ENCODE data around the gene MRPS18B.
"Not testable (repeated sequence)": the region's sequence is repeated elsewhere in the genome, so short reads cannot be mapped to it uniquely, and the experiment has no call there.

The MRPS18B gene

DNA sequence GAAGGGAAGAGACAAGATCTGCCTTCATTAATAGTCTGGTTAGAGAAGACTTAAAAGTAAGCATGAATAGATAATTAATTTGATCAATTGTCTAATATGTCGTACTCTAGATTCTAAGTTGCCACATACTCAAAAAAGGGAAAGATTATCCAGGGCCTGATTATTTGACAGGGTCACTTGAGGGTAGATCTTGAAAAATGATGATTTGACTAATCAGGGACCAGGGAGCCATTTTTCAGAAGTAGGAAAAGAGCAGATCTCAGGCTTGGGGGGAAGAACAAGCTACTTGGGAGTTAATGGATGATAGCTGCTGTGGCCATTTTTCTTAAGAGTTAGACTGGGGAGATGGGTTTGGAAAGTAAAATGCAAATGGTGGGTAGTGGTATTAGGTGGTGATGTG, 25.4 kb upstream of the MRPS18B start:
- ChIA-PET POLR2A (interaction anchor here (1.4 kb wide), 1 partner anchor 15 kb away, joined by 4 read pairs; no protein-coding TSS in a partner anchor), CTCF (interaction anchor here (0.6 to 1.7 kb wide), 7 partner anchors 9 to 110 kb away, joined by 3 to 7 read pairs (median 4); no protein-coding TSS in a partner anchor)
- no peaks in the 10 kb centered on the region for H3K9me3 ChIP-seq (ENCODE audit: control extremely low read depth in 1 of 5, control insufficient read depth in 4 of 5, insufficient read depth in 2 of 5, low read depth in 1 of 5, low read length in 4 of 5)
- no CpG with 5 or more reads among the region's 1 CpG for WGBS (ENCODE audit: insufficient coverage)
- no peak for DNase-seq
- no peaks in the 10 kb centered on the region for H3K27me3 ChIP-seq (replicated peaks in 2 of 5; ENCODE audit: control insufficient read depth in 4 of 5, insufficient read depth in 5 of 5, low read length in 4 of 5)
- no peak overlapping the region for H3K4me3 ChIP-seq (ENCODE audit: control insufficient read depth in 1 of 7, extremely low read depth in 1 of 7, insufficient read depth in 4 of 7, low read depth in 2 of 7, low read length in 6 of 7)
- H3K36me3 ChIP-seq (ENCODE audit: control insufficient read depth in 4 of 4, insufficient read depth in 4 of 4, low read length in 3 of 4), result peaks cover 16 to 58% (median 47%) of the 10 kb centered on the region in 4 experiments
- H3K27ac ChIP-seq (ENCODE audit: insufficient read depth in 1 of 2, low read depth in 1 of 2, low read length in 2 of 2, poor library complexity in 1 of 2, severe bottlenecking in 2 of 2), result no peak overlapping the region
- no peaks in the 10 kb centered on the region for H3K4me1 ChIP-seq (ENCODE audit: control extremely low read depth in 1 of 4, control insufficient read depth in 4 of 4, insufficient read depth in 4 of 4, low read length in 3 of 4)

DNA sequence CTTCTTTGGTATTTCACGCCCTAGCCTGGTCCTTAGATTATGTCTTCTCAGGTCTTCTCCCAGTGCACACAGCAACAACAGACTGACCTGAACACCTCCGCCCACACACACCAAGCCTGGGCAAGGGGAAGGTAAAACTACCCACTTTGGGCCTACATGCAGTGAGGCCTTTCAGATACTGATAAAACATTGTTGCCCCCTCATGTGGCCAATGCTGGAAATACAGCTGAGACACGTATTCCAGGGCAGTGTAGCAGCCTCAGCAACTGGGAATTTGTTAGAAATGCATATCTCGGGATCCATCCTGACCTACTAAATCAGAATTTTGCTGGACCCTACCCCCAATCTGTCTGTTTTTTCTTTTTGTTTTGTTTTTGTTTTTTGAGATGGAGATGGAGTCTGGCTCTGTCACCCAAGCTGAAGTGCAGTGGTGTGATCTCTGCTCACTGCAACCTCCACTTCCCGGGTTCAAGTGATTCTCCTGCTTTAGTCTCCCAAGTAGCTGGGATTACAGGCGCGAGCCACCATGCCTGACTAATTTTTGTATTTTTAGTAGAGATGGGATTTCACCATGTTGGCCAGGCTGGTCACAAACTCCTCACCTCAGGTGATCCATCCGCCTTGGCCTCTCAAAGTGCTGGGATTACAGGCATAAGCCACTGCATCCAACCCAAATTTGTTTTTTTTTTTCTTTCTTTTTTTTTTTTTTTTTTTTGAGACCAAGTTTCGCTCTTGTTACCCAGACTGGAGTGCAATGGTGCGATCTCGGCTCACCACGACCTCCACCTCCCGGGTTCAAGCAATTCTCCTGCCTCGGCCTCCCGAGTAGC, 20.1 kb upstream of the MRPS18B start:
- DNase-seq, result peak; percentile 72 to 83 (median 76)

DNA sequence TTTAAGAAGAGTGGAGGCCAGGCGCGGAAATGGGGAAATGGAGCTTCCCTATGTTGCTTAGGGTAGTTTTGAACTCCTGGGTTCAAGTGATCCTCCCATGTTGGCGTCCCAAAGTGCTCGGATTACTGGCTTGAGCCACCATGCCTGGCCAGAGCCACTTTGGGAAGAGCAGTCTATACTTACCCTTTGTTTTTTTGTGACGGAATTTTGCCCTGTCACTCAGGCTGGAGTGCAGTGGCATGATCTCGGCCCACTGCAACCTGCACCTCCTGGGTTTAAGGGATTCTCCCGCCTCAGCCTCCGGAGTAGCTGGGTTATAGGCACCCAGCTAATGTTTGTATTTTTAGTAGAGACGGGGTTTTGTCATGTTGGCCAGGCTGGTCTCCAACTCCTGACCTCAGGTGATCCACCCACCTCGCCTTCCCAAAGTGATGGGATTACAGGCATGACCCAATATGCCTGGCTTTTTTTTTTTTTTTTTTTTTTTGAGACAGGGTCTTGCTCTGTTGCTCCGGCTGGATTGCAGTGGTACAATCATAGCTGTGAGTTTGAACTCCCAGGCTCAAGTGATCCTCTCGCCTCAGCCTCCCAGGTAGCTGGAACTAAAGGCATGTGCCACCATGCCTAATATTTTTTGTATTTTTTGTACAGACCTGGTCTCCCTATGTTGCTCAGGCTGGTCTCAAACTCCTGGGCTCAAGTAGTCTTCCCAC, 18.6 kb upstream of the MRPS18B start:
- no peak overlapping the region for H3K4me3 ChIP-seq (ENCODE audit: control insufficient read depth in 1 of 7, extremely low read depth in 1 of 7, insufficient read depth in 4 of 7, low read depth in 2 of 7, low read length in 6 of 7)
- no peak for DNase-seq
- peaks cover 0 to 7% (median under 1%) of the 10 kb centered on the region in 4 experiments for H3K4me1 ChIP-seq (ENCODE audit: control extremely low read depth in 1 of 4, control insufficient read depth in 4 of 4, insufficient read depth in 4 of 4, low read length in 3 of 4)
- no peaks in the 10 kb centered on the region for H3K9me3 ChIP-seq (ENCODE audit: control extremely low read depth in 1 of 5, control insufficient read depth in 4 of 5, insufficient read depth in 2 of 5, low read depth in 1 of 5, low read length in 4 of 5)
- H3K36me3 ChIP-seq (ENCODE audit: control insufficient read depth in 4 of 4, insufficient read depth in 4 of 4, low read length in 3 of 4), result peaks cover 12 to 52% (median 39%) of the 10 kb centered on the region in 4 experiments
- WGBS (ENCODE audit: insufficient coverage), result 84% methylated on average over 9 of the region's 12 CpGs
- POLR2A ChIA-PET, result interaction anchor here (1.1 to 2.7 kb wide), 5 partner anchors 14 to 56 kb away, joined by 3 to 21 read pairs (median 6); partner anchors contain the start of gene PPP1R10
- CTCF ChIA-PET, result interaction anchor here (0.7 to 6.6 kb wide), 12 partner anchors 8 to 116 kb away, joined by 3 to 99 read pairs (median 16); partner anchors contain the start of gene ABCF1
- no peaks in the 10 kb centered on the region for H3K27me3 ChIP-seq (replicated peaks in 2 of 5; ENCODE audit: control insufficient read depth in 4 of 5, insufficient read depth in 5 of 5, low read length in 4 of 5)
- H3K27ac ChIP-seq (ENCODE audit: insufficient read depth in 1 of 2, low read depth in 1 of 2, low read length in 2 of 2, poor library complexity in 1 of 2, severe bottlenecking in 2 of 2), result no peak overlapping the region

More for the DNA sequence above, 20.1 kb upstream of the MRPS18B start:
- POLR2A ChIA-PET, result interaction anchor here (0.6 to 2.7 kb wide), 8 partner anchors 16 to 115 kb away, joined by 3 to 21 read pairs (median 3); no protein-coding TSS in a partner anchor
- 71% methylated on average over 3 of the region's 15 CpGs for WGBS (ENCODE audit: insufficient coverage)
- H3K4me3 ChIP-seq (ENCODE audit: control insufficient read depth in 1 of 7, extremely low read depth in 1 of 7, insufficient read depth in 4 of 7, low read depth in 2 of 7, low read length in 6 of 7); H3K4me1 ChIP-seq (ENCODE audit: control extremely low read depth in 1 of 4, control insufficient read depth in 4 of 4, insufficient read depth in 4 of 4, low read length in 3 of 4); H3K9me3 ChIP-seq (ENCODE audit: control extremely low read depth in 1 of 5, control insufficient read depth in 4 of 5, insufficient read depth in 2 of 5, low read depth in 1 of 5, low read length in 4 of 5); H3K27ac ChIP-seq (ENCODE audit: insufficient read depth in 1 of 2, low read depth in 1 of 2, low read length in 2 of 2, poor library complexity in 1 of 2, severe bottlenecking in 2 of 2); H3K27me3 ChIP-seq (replicated peaks in 2 of 5; ENCODE audit: control insufficient read depth in 4 of 5, insufficient read depth in 5 of 5, low read length in 4 of 5): not testable (repeated sequence)
- CTCF ChIA-PET, result interaction anchor here (0.7 to 6.6 kb wide), 33 partner anchors 9 to 144 kb away, joined by 3 to 99 read pairs (median 5); partner anchors contain the start of gene ABCF1
- H3K36me3 ChIP-seq (ENCODE audit: control insufficient read depth in 4 of 4, insufficient read depth in 4 of 4, low read length in 3 of 4), result peaks cover 7 to 45% (median 30%) of the 10 kb centered on the region in 4 experiments

DNA sequence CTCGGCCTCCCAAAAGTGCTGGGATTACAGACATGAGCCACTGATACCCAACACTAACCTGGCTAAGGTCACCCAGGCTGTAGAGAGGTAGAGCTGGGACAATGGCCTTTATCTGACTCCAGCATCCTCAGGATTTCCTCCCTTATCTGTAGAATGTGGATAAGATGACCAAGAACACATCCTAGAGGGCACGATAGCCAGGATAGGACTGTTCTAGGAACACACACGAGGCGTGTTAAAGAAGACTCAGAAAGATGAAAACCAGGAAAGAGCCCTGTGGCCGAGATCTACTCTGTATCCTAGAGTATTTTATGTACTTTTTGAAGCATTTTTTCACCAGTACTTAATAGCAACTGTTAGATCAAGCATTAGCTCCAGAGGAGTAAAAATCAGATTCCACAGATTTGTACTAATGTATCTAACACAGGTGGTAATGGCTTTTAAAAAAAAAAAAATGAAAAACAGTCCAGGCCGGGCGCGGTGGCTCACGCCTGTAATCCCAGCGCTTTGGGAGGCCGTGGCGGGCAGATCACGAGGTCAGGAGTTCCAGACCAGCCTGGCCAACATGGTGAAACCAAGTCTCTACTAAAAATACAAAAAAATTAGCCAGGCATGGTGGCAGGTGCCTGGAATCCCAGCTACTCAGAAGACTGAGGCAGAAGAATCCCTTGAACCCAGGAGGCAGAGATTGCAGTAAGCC, 17.9 kb upstream of the MRPS18B start:
- Histone ChIP-seq H3K27me3 (replicated peaks in 2 of 5; ENCODE audit: control insufficient read depth in 4 of 5, insufficient read depth in 5 of 5, low read length in 4 of 5) (no peaks in the 10 kb centered on the region), H3K4me1 (ENCODE audit: control extremely low read depth in 1 of 4, control insufficient read depth in 4 of 4, insufficient read depth in 4 of 4, low read length in 3 of 4) (peaks cover 0 to 7% (median under 1%) of the 10 kb centered on the region in 4 experiments), H3K36me3 (ENCODE audit: control insufficient read depth in 4 of 4, insufficient read depth in 4 of 4, low read length in 3 of 4) (peaks cover 17 to 52% (median 41%) of the 10 kb centered on the region in 4 experiments), H3K27ac (ENCODE audit: insufficient read depth in 1 of 2, low read depth in 1 of 2, low read length in 2 of 2, poor library complexity in 1 of 2, severe bottlenecking in 2 of 2) (no peak overlapping the region), H3K4me3 (ENCODE audit: control insufficient read depth in 1 of 7, extremely low read depth in 1 of 7, insufficient read depth in 4 of 7, low read depth in 2 of 7, low read length in 6 of 7) (no peak overlapping the region), H3K9me3 (ENCODE audit: control extremely low read depth in 1 of 5, control insufficient read depth in 4 of 5, insufficient read depth in 2 of 5, low read depth in 1 of 5, low read length in 4 of 5) (no peaks in the 10 kb centered on the region)
- no peak for DNase-seq
- CTCF ChIA-PET, result interaction anchor here (1.1 to 6.6 kb wide), 13 partner anchors 9 to 146 kb away, joined by 3 to 99 read pairs (median 9); partner anchors contain the start of gene ABCF1
- POLR2A ChIA-PET, result interaction anchor here (1.1 to 2.7 kb wide), 3 partner anchors 14 to 51 kb away, joined by 3 to 21 read pairs (median 10); no protein-coding TSS in a partner anchor
- WGBS (ENCODE audit: insufficient coverage), result 100% methylated on average over 1 of the region's 13 CpGs

DNA sequence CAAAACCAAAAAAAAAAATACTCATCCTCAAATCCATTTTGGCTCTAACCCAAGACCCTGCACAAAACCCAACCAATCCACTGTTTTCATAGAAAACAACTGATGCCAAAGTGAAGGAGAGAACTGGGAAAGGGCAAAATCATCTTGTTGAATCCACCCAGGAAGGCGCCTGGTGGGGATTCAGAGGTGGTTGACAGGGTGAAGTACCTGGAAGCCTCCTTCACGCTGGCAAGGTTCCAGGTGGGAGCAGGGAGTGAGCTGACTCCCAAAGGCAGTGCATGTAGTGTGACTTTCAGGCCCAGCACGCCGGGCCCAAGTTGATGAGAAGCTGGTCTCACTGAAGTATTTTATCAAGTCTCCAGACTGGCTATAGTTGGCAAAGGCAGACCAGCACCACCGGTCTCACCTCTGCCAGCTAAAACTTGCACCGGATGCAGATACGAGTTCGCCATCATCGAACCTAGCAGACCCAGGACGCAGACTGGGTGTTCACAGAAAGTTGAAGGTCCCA, 17.1 kb upstream of the MRPS18B start:
- Histone ChIP-seq H3K9me3 (ENCODE audit: control extremely low read depth in 1 of 5, control insufficient read depth in 4 of 5, insufficient read depth in 2 of 5, low read depth in 1 of 5, low read length in 4 of 5) (no peaks in the 10 kb centered on the region), H3K36me3 (ENCODE audit: control insufficient read depth in 4 of 4, insufficient read depth in 4 of 4, low read length in 3 of 4) (peaks cover 20 to 56% (median 46%) of the 10 kb centered on the region in 4 experiments), H3K27ac (ENCODE audit: insufficient read depth in 1 of 2, low read depth in 1 of 2, low read length in 2 of 2, poor library complexity in 1 of 2, severe bottlenecking in 2 of 2) (no peak overlapping the region), H3K27me3 (replicated peaks in 2 of 5; ENCODE audit: control insufficient read depth in 4 of 5, insufficient read depth in 5 of 5, low read length in 4 of 5) (no peaks in the 10 kb centered on the region), H3K4me1 (ENCODE audit: control extremely low read depth in 1 of 4, control insufficient read depth in 4 of 4, insufficient read depth in 4 of 4, low read length in 3 of 4) (peaks cover 0 to 7% (median under 1%) of the 10 kb centered on the region in 4 experiments), H3K4me3 (ENCODE audit: control insufficient read depth in 1 of 7, extremely low read depth in 1 of 7, insufficient read depth in 4 of 7, low read depth in 2 of 7, low read length in 6 of 7) (no peak overlapping the region)
- no peak for DNase-seq
- ChIA-PET POLR2A (no interaction called here), CTCF (interaction anchor here (0.6 to 6.6 kb wide), 12 partner anchors 8 to 147 kb away, joined by 3 to 99 read pairs (median 4); no protein-coding TSS in a partner anchor)
- WGBS (ENCODE audit: insufficient coverage), result 96% methylated on average over 10 of the region's 10 CpGs

DNA sequence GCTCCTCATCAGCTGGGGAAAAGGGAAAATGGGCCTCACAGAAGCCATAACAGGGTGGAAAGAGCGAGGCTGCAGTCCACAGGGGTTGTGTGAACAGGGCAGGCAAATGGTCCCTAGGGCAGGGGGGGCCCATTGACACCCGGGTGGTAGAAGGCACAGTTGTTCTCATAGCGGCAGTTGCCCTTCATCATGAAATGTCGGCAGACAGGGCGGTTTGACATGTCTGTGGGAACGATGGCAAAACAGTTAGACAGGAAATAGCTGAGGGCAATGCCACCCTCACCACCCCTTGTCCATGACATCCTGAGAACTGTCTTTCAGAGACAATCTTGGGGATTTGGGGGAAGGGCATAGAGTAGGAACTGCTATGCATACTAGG, 16.2 kb upstream of the MRPS18B start:
- Histone ChIP-seq H3K36me3 (ENCODE audit: control insufficient read depth in 4 of 4, insufficient read depth in 4 of 4, low read length in 3 of 4) (peaks cover 26 to 64% (median 54%) of the 10 kb centered on the region in 4 experiments), H3K9me3 (ENCODE audit: control extremely low read depth in 1 of 5, control insufficient read depth in 4 of 5, insufficient read depth in 2 of 5, low read depth in 1 of 5, low read length in 4 of 5) (no peaks in the 10 kb centered on the region), H3K27me3 (replicated peaks in 2 of 5; ENCODE audit: control insufficient read depth in 4 of 5, insufficient read depth in 5 of 5, low read length in 4 of 5) (no peaks in the 10 kb centered on the region), H3K27ac (ENCODE audit: insufficient read depth in 1 of 2, low read depth in 1 of 2, low read length in 2 of 2, poor library complexity in 1 of 2, severe bottlenecking in 2 of 2) (no peak overlapping the region), H3K4me1 (ENCODE audit: control extremely low read depth in 1 of 4, control insufficient read depth in 4 of 4, insufficient read depth in 4 of 4, low read length in 3 of 4) (peaks cover 0 to 7% (median under 1%) of the 10 kb centered on the region in 4 experiments), H3K4me3 (ENCODE audit: control insufficient read depth in 1 of 7, extremely low read depth in 1 of 7, insufficient read depth in 4 of 7, low read depth in 2 of 7, low read length in 6 of 7) (no peak overlapping the region)
- POLR2A ChIA-PET, result interaction anchor here (1.1 to 1.2 kb wide), 2 partner anchors 11 to 13 kb away, joined by 5 to 6 read pairs; no protein-coding TSS in a partner anchor
- no peak for DNase-seq
- CTCF ChIA-PET, result interaction anchor here (1.0 to 6.6 kb wide), 7 partner anchors 9 to 119 kb away, joined by 3 to 99 read pairs (median 4); partner anchors contain the start of gene PRR3
- WGBS (ENCODE audit: insufficient coverage), result 51% methylated on average over 6 of the region's 6 CpGs
